ENCODE measurements around the gene RNF7. TPM values are rescaled to one million over a fixed set of nuclear protein-coding genes. Genes with fewer than 3 reads are reported as not detected.
A peak's percentile ranks its signal among the peaks of the same experiment; 100 is the strongest.

Gene RNF7
- total and polyA plus RNA-seq, 9 of the 15 experiments (the other 6 are each of a cell fraction or from before 2014, with no cell fraction given): 38.8 to 133 (median 80.5) TPM

GRCh38 chr3:141738022-141738890 lies at the start of gene RNF7 (continued):
- TF ChIP-seq MTF1 (CRISPR knock-in tag; IDR thresholded peaks at IDR 0.05; ENCODE audit: borderline replicate concordance) (no peak), RBM14 (IDR thresholded peaks at IDR 0.05; ENCODE audit: borderline replicate concordance, insufficient read depth, low read depth, low read length) (peak; percentile 84; the same call in 1 of the 2 replicates), SRSF7 (optimal IDR thresholded peaks at IDR 0.05; ENCODE audit: low read depth, low read length) (no peak), RHOXF2B (CRISPR knock-in tag; conservative IDR thresholded peaks at IDR 0.05) (0 out of 2 replicates have a peak, but pooled peaks have one; percentile 3), ZNF133 (CRISPR knock-in tag; IDR thresholded peaks at IDR 0.05) (no peak), GABPB2 (CRISPR knock-in tag; conservative IDR thresholded peaks at IDR 0.05) (no peak), ZBTB7A (IDR thresholded peaks at IDR 0.05; ENCODE audit: borderline replicate concordance, control insufficient read depth, low read depth, low read length) (peak; percentile 29; the same call in 1 of the 2 replicates), KAT2B (IDR thresholded peaks at IDR 0.05; ENCODE audit: low read depth, low read length) (no peak), ZNF583 (CRISPR knock-in tag; IDR thresholded peaks at IDR 0.05) (no peak), PPARD (CRISPR knock-in tag; IDR thresholded peaks at IDR 0.05) (no peak), ADNP (tag; IDR thresholded peaks at IDR 0.05) (peak; percentile 73; the same call in 1 of the 2 replicates)

Measured in K562 (cell line).